GM12864 (cell line): ENCODE data around the gene FIZ1.

Experiments
- DNase-seq: peaks from one replicate; pipeline ENCODE4 v3.0.0-alpha.2; 2011; ENCODE audit warnings: low read depth
- H3K4me3 ChIP-seq: 2 replicates; pipeline ENCODE4 v1.5.1; 2011; ENCODE audit warnings: mild to moderate bottlenecking, low read depth, low read length, control low read depth
- CTCF ChIP-seq: IDR thresholded peaks from 2 replicates; pipeline ENCODE4 v1.5.1; 2011; ENCODE audit warnings: low read depth, mild to moderate bottlenecking, moderate library complexity, low read length, control low read depth, inconsistent platforms; ENCODE audit errors: missing control alignments

Gene FIZ1

GRCh38 chr19:55546011-55546410, 53.3 kb downstream of the FIZ1 start:
- H3K4me3 ChIP-seq: no peak overlapping the region
- no peak for TF ChIP-seq CTCF

GRCh38 chr19:55545443-55545842, 53.9 kb downstream of the FIZ1 start, which contains the start of gene SBK3:
Gene SBK3 (minus strand): TSS chr19:55545543. CDS start chr19:55545543, 0 bp downstream.
- DNase-seq: no peak
- H3K4me3 ChIP-seq: no peak within 1 kb of the TSS
- TF ChIP-seq CTCF: no peak

More at GRCh38 chr19:55546011-55546410, 53.3 kb downstream of the FIZ1 start:
- no peak for DNase-seq

GRCh38 chr19:55544776-55545439, 54.4 kb downstream of the FIZ1 start:
- no peak for TF ChIP-seq CTCF
- no peak overlapping the region for H3K4me3 ChIP-seq

GRCh38 chr19:55544014-55544413, 55.3 kb downstream of the FIZ1 start:
- H3K4me3 ChIP-seq: no peak overlapping the region
- no peak for DNase-seq
- TF ChIP-seq CTCF: no peak

More at GRCh38 chr19:55544776-55545439, 54.4 kb downstream of the FIZ1 start:
- DNase-seq: no peak

- TF ChIP-seq CTCF: no peak
- DNase-seq: no peak
- no peak overlapping the region for H3K4me3 ChIP-seq
Observed at GRCh38 chr19:55543567-55543966, 55.8 kb downstream of the FIZ1 start.

- TF ChIP-seq CTCF: no peak
- DNase-seq: no peak
Observed at GRCh38 chr19:55542292-55542855, 56.9 kb downstream of the FIZ1 start.

More at GRCh38 chr19:55542292-55542855, 56.9 kb downstream of the FIZ1 start:
- no peak overlapping the region for H3K4me3 ChIP-seq
